HepG2 (cell line): ENCODE data around the gene EXOC3L4. TPM values are rescaled to one million over a fixed set of nuclear protein-coding genes. Genes with fewer than 3 reads are reported as not detected.

Experiments used
- AHDC1 ChIP-seq: sonication (generic); formaldehyde crosslinking; IDR thresholded peaks from 2 replicates; pipeline ENCODE4 v1.5.1; 2020; ENCODE audit warnings: mild to moderate bottlenecking, missing genetic modification reagents, borderline replicate concordance
- DR1 ChIP-seq: sonication (generic); formaldehyde crosslinking; IDR thresholded peaks from 2 replicates; pipeline ENCODE4 v1.8.0; 2021; ENCODE audit warnings: mild to moderate bottlenecking, missing genetic modification reagents, inconsistent platforms
- JDP2 ChIP-seq: sonication (generic); formaldehyde crosslinking; IDR thresholded peaks from 2 replicates; pipeline ENCODE4 v1.8.1; 2022; ENCODE audit warnings: missing genetic modification reagents, borderline replicate concordance
- KMT2B ChIP-seq: IDR thresholded peaks from 2 replicates; pipeline ENCODE4 v1.6.1; 2016; ENCODE audit warnings: missing genetic modification reagents, missing compliant biosample characterization
- NRL ChIP-seq: sonication (generic); formaldehyde crosslinking; IDR thresholded peaks from 2 replicates; pipeline ENCODE4 v1.5.0; 2020; ENCODE audit warnings: missing genetic modification reagents, mild to moderate bottlenecking, moderate library complexity, borderline replicate concordance
- RFX3 ChIP-seq: IDR thresholded peaks from 2 replicates; pipeline ENCODE4 v1.6.1; 2016; ENCODE audit warnings: missing biosample characterization, missing genetic modification reagents
- SKI ChIP-seq: fragments of 450-650 bp; IDR thresholded peaks from one replicate; pipeline ENCODE4 v1.6.1; 2018; ENCODE audit warnings: mild to moderate bottlenecking; ENCODE audit not compliant: partially characterized antibody
- TP53 ChIP-seq: sonication (generic); formaldehyde crosslinking; conservative IDR thresholded peaks from 2 replicates; pipeline ENCODE4 v1.4.0; 2020; ENCODE audit warnings: missing genetic modification reagents
- ZBTB25 ChIP-seq: IDR thresholded peaks from 2 replicates; pipeline ENCODE4 v1.6.1; 2018; ENCODE audit warnings: missing genetic modification reagents
- ZNF160 ChIP-seq: sonication (generic); formaldehyde crosslinking; IDR thresholded peaks from 2 replicates; pipeline ENCODE4 v1.8.0; 2022; ENCODE audit warnings: mild to moderate bottlenecking, inconsistent platforms, missing genetic modification reagents
- ZNF260 ChIP-seq: sonication (generic); formaldehyde crosslinking; IDR thresholded peaks from 2 replicates; pipeline ENCODE4 v1.4.0; 2020; ENCODE audit warnings: missing genetic modification reagents, low read depth, mild to moderate bottlenecking, borderline replicate concordance
- ZNF326 ChIP-seq: sonication (generic); formaldehyde crosslinking; IDR thresholded peaks from 2 replicates; pipeline ENCODE4 v1.4.0; 2020; ENCODE audit warnings: missing genetic modification reagents, borderline replicate concordance
- ZNF34 ChIP-seq: sonication (generic); formaldehyde crosslinking; IDR thresholded peaks from 2 replicates; pipeline ENCODE4 v1.4.0; 2020; ENCODE audit warnings: mild to moderate bottlenecking, missing genetic modification reagents, borderline replicate concordance
- ZNF512B ChIP-seq: sonication (generic); formaldehyde crosslinking; IDR thresholded peaks from 2 replicates; pipeline ENCODE4 v1.5.1; 2020; ENCODE audit warnings: missing genetic modification reagents, mild to moderate bottlenecking, borderline replicate concordance
- ZNF597 ChIP-seq: sonication (generic); formaldehyde crosslinking; IDR thresholded peaks from 2 replicates; pipeline ENCODE4 v1.5.0; 2020; ENCODE audit warnings: missing genetic modification reagents
- ZNF639 ChIP-seq: conservative IDR thresholded peaks from 2 replicates; pipeline ENCODE4 v1.6.1; 2018; ENCODE audit warnings: missing genetic modification reagents
- polyA plus RNA-seq, 8 experiments: library from polyadenylated mRNA; depleted of rRNA in 3 of 8; stranded (reverse) in 7 of 8; unstranded in 1 of 8; fragments of >200 nt; fragmentation: Illumina TruSeq in 4 of 8; extraction: Trizol in 4 of 8; gene quantifications; 2 replicates each; pipeline versions ENCODE4 v1.2.1 to v1.2.3, GENCODE V29; 2011 to 2016; ENCODE audit warnings: low read depth in 4 of 8, missing spikeins in 1 of 8, mixed read lengths in 1 of 8; ENCODE audit not compliant: insufficient read depth in 1 of 8
- total RNA-seq, 5 experiments: library from RNA; depleted of rRNA; stranded (reverse); fragments of >200 nt; fragmentation: Illumina TruSeq; extraction: Trizol; gene quantifications; 2 replicates each; pipeline ENCODE4 v1.2.3, GENCODE V29; 2016; ENCODE audit warnings: low read depth in 1 of 5

Gene EXOC3L4
- total and polyA plus RNA-seq, 2 of the 13 experiments (the other 11 are each of a cell fraction or from before 2014, with no cell fraction given): 11.8 to 27.0 TPM

GRCh38 chr14:103100281-103101121 lies 6.0 kb downstream of the EXOC3L4 start (continued):
- peak; percentile 52; the same call in 1 of the 2 replicates for TF ChIP-seq AHDC1 (CRISPR knock-in tag)
- no peak for TF ChIP-seq DR1 (CRISPR knock-in tag)
- peak; percentile 53 for TF ChIP-seq NRL (CRISPR knock-in tag)
- TF ChIP-seq ZNF326: no peak
- TF ChIP-seq TP53 (CRISPR knock-in tag): no peak; the same call in 1 of the 2 replicates
- peak; percentile 71 for TF ChIP-seq SKI
- TF ChIP-seq ZNF260 (CRISPR knock-in tag): no peak
- no peak for TF ChIP-seq KMT2B (CRISPR knock-in tag)
- TF ChIP-seq ZNF597 (CRISPR knock-in tag): no peak
- peak; percentile 58; the same call in 1 of the 2 replicates for TF ChIP-seq ZNF639 (CRISPR knock-in tag)
- no peak for TF ChIP-seq RFX3
- peak; percentile 81 for TF ChIP-seq ZBTB25
- no peak for TF ChIP-seq JDP2 (CRISPR knock-in tag)
- TF ChIP-seq ZNF160 (CRISPR knock-in tag): no peak
- TF ChIP-seq ZNF512B (CRISPR knock-in tag): peak; percentile 93; the same call in 1 of the 2 replicates
- 0 out of 2 replicates have a peak, but pooled peaks have one; percentile 76 for TF ChIP-seq ZNF34 (CRISPR knock-in tag)
